Activated naive CD8-positive, alpha-beta T cell treated with anti-CD3 and anti-CD28 coated beads, Interleukin-2, amount 50 U/mL, for 24 hours (primary cell): ENCODE measurements around the gene CLDN16.

Experiments used
- ATAC-seq: fragments of 150-1000 bp; cut with Tn5 transposase; one replicate; pipeline ENCODE4 v1.10.0; 2021
- DNase-seq: peaks from one replicate; pipeline ENCODE4 v3.0.0; 2021
- H3K27ac Mint-ChIP-seq: one replicate; pipeline ENCODE4 v1.8.0; 2021; ENCODE audit warnings: mild to moderate bottlenecking, mixed read lengths
- H3K27me3 Mint-ChIP-seq: one replicate; pipeline ENCODE4 v1.8.0; 2021; ENCODE audit warnings: mixed read lengths
- H3K36me3 Mint-ChIP-seq: one replicate; pipeline ENCODE4 v1.8.0; 2021; ENCODE audit warnings: low read depth, mixed read lengths
- H3K4me1 Mint-ChIP-seq: one replicate; pipeline ENCODE4 v1.8.0; 2021; ENCODE audit warnings: mixed read lengths
- H3K4me3 Mint-ChIP-seq: one replicate; pipeline ENCODE4 v1.8.0; 2021; ENCODE audit warnings: mild to moderate bottlenecking, moderate library complexity, mixed read lengths
- H3K9me3 Mint-ChIP-seq: one replicate; pipeline ENCODE4 v1.8.0; 2021; ENCODE audit warnings: mixed read lengths

The CLDN16 gene

GRCh38 chr3:190399677-190400076 is 11.7 kb downstream of the CLDN16 start:
- ATAC-seq (no peak), DNase-seq (no peak)
- H3K36me3 Mint-ChIP-seq: no peaks in the 10 kb centered on the region
- H3K4me1 Mint-ChIP-seq: no peaks in the 10 kb centered on the region
- H3K4me3 Mint-ChIP-seq: no peak overlapping the region
- H3K27ac Mint-ChIP-seq: no peak overlapping the region
- H3K9me3 Mint-ChIP-seq: no peaks in the 10 kb centered on the region
- H3K27me3 Mint-ChIP-seq: no peaks in the 10 kb centered on the region

GRCh38 chr3:190401963-190402362 is 14.0 kb downstream of the CLDN16 start:
- Mint-ChIP-seq H3K4me1 (no peaks in the 10 kb centered on the region), H3K27ac (no peak overlapping the region), H3K4me3 (no peak overlapping the region), H3K27me3 (no peaks in the 10 kb centered on the region), H3K9me3 (no peaks in the 10 kb centered on the region), H3K36me3 (no peaks in the 10 kb centered on the region)
- DNase-seq (no peak), ATAC-seq (no peak)

- Mint-ChIP-seq H3K27ac (no peak overlapping the region), H3K36me3 (no peaks in the 10 kb centered on the region), H3K27me3 (no peaks in the 10 kb centered on the region), H3K4me1 (no peaks in the 10 kb centered on the region), H3K9me3 (no peaks in the 10 kb centered on the region), H3K4me3 (no peak overlapping the region)
- ATAC-seq (no peak), DNase-seq (no peak)
These were observed 16.8 kb downstream of the CLDN16 start for GRCh38 chr3:190404715-190405114.

GRCh38 chr3:190414297-190414696 is 26.3 kb downstream of the CLDN16 start:
- no peaks in the 10 kb centered on the region for H3K4me1 Mint-ChIP-seq
- no peak for DNase-seq
- peaks cover 2% of the 10 kb centered on the region for H3K36me3 Mint-ChIP-seq
- peaks cover 4% of the 10 kb centered on the region for H3K27me3 Mint-ChIP-seq
- ATAC-seq: no peak
- no peak overlapping the region for H3K4me3 Mint-ChIP-seq
- H3K9me3 Mint-ChIP-seq: peaks cover 10% of the 10 kb centered on the region
- H3K27ac Mint-ChIP-seq: no peak overlapping the region

- no peak for ATAC-seq
- no peaks in the 10 kb centered on the region for H3K36me3 Mint-ChIP-seq
- peaks cover 2% of the 10 kb centered on the region for H3K4me1 Mint-ChIP-seq
- DNase-seq: no peak
- no peaks in the 10 kb centered on the region for H3K27me3 Mint-ChIP-seq
- H3K4me3 Mint-ChIP-seq: no peak overlapping the region
- no peak overlapping the region for H3K27ac Mint-ChIP-seq
- H3K9me3 Mint-ChIP-seq: no peaks in the 10 kb centered on the region
These were observed 36.1 kb downstream of the CLDN16 start for GRCh38 chr3:190424108-190424477.

DNA sequence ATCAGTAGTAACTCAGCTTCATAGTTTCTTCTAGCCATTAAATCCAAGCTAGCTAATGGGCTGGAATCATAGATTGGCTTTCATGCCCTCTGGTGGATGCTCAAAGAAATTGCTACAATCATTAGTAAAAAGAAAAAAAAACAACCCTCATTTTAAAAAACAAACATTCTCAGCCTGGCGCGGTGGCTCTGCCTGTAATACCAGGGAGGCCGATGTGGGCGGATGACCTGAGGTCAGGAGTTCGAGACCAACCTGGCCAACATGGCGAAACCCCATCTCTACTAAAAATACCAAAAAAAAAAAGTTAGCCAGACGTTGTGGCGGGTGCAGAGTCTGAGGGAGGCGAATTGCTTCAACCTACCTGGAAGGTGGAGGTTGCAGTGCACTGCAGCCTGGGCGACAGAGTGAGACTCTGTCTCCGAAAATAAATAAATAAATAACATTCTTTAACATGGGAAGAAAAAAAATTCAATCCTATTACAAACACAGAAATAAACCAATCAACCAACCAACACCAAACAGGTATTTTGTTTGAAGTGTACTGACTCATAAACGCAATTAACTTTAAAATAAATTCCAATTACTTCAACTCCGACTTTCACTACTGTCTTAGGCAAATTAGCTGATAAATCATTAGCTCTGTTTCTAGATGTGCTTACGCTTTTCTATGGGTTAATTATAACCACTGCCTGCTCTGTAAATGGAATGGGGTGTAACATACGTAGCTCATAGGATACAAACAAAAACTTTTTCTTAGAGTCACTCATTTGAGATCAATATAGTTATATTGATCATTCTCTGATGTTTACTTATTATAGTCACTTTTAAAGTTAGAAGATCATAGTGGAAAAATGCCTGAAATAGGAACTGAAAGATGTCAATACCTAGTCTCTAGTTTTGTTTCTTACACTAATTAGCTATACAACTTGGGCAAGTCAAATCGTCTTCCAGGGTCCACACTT is 36.8 kb downstream of the CLDN16 start:
- ATAC-seq: peak; percentile 81
- H3K36me3 Mint-ChIP-seq: no peaks in the 10 kb centered on the region

DNA sequence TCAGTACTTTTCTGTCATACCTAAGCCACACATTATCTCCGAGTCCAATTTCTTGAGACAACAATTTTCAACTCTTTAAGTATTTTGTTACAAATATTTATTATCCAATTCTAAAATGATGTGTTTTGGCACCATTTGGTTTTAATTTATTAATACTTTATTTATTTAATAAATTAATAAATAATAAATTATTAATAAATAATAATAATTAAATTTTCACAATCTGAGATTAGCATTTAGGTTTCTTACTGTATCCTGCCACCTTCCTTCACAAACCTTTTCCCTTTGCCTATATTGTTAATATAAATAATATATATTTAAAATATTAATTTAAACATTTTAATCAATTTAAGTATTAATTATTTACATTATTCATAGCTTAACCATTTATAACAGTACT is 37.9 kb downstream of the CLDN16 start:
- no peak overlapping the region for H3K27ac Mint-ChIP-seq
- H3K27me3 Mint-ChIP-seq: no peaks in the 10 kb centered on the region
- H3K4me1 Mint-ChIP-seq: peaks cover 2% of the 10 kb centered on the region
- no peaks in the 10 kb centered on the region for H3K36me3 Mint-ChIP-seq
- ATAC-seq (no peak), DNase-seq (no peak)
- no peaks in the 10 kb centered on the region for H3K9me3 Mint-ChIP-seq
- H3K4me3 Mint-ChIP-seq: no peak overlapping the region

More for the DNA sequence above, 36.8 kb downstream of the CLDN16 start:
- Mint-ChIP-seq H3K9me3 (no peaks in the 10 kb centered on the region), H3K4me3 (peak overlapping the region; percentile 24), H3K27ac (no peak overlapping the region), H3K4me1 (peaks cover 2% of the 10 kb centered on the region), H3K27me3 (no peaks in the 10 kb centered on the region)
- peak; percentile 48 for DNase-seq

GRCh38 chr3:190426806-190427507 is 39.0 kb downstream of the CLDN16 start:
- no peak for ATAC-seq
- Mint-ChIP-seq H3K9me3 (no peaks in the 10 kb centered on the region), H3K36me3 (no peaks in the 10 kb centered on the region), H3K27me3 (no peaks in the 10 kb centered on the region), H3K4me1 (peaks cover 2% of the 10 kb centered on the region), H3K27ac (no peak overlapping the region), H3K4me3 (no peak overlapping the region)
- no peak for DNase-seq

- Mint-ChIP-seq H3K4me3 (no peak overlapping the region), H3K27me3 (peaks cover 8% of the 10 kb centered on the region), H3K27ac (no peak overlapping the region), H3K36me3 (no peaks in the 10 kb centered on the region), H3K9me3 (no peaks in the 10 kb centered on the region), H3K4me1 (no peaks in the 10 kb centered on the region)
- DNase-seq (no peak), ATAC-seq (no peak)
These were observed 41.7 kb downstream of the CLDN16 start for GRCh38 chr3:190429681-190430080.

DNA sequence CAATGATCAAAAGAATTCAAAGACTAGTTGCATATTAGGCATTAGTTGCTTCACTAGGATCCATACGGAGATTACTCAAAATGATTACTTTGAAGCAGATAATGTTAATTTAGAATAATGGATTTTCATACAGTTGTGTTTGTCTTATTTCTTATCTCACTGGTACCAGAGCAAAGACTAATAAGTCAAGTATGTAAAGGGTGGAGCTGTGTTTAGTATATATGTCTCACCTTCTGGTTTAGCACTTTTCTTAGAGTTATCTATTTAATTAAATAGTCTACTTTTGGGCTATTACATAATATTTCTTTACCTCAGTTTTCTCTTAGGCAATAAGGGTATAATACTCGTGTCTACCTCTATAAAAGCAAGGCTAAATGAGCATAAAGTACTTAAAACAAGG is 42.9 kb downstream of the CLDN16 start:
- Mint-ChIP-seq H3K4me1 (no peaks in the 10 kb centered on the region), H3K36me3 (no peaks in the 10 kb centered on the region), H3K9me3 (no peaks in the 10 kb centered on the region), H3K27ac (no peak overlapping the region), H3K27me3 (peaks cover 15% of the 10 kb centered on the region), H3K4me3 (no peak overlapping the region)
- ATAC-seq: no peak
- DNase-seq: no peak

GRCh38 chr3:190432216-190432615 is 44.3 kb downstream of the CLDN16 start:
- no peak for ATAC-seq
- Mint-ChIP-seq H3K27me3 (peaks cover 26% of the 10 kb centered on the region), H3K9me3 (no peaks in the 10 kb centered on the region), H3K36me3 (no peaks in the 10 kb centered on the region), H3K27ac (no peak overlapping the region), H3K4me1 (no peaks in the 10 kb centered on the region), H3K4me3 (no peak overlapping the region)
- no peak for DNase-seq

GRCh38 chr3:190433626-190434025 is 45.7 kb downstream of the CLDN16 start:
- ATAC-seq: no peak
- Mint-ChIP-seq H3K9me3 (no peaks in the 10 kb centered on the region), H3K4me3 (no peak overlapping the region), H3K36me3 (no peaks in the 10 kb centered on the region), H3K4me1 (no peaks in the 10 kb centered on the region), H3K27me3 (peaks cover 26% of the 10 kb centered on the region), H3K27ac (no peak overlapping the region)
- DNase-seq: no peak

DNA sequence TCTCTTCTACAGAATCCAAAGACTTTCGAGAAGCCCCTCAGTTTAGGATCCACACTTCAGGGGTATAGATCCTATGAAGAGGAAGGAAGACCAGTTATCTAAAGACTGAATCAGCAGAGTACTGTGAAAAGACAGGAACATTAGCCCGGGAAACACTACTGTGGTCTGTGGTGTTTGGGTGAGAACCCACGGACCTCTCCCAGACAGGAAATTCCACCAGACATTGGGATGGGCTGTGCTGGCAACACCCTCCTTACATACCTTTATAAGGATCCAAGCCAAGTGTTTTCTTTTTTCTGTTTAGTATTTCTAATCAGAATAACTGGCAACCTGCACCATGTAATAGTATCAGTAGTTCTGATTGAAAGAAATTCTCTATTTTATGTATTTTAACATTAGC is 47.7 kb downstream of the CLDN16 start:
- Mint-ChIP-seq H3K4me3 (no peak overlapping the region), H3K27me3 (peaks cover 29% of the 10 kb centered on the region), H3K4me1 (no peaks in the 10 kb centered on the region), H3K9me3 (no peaks in the 10 kb centered on the region), H3K27ac (no peak overlapping the region), H3K36me3 (no peaks in the 10 kb centered on the region)
- no peak for DNase-seq
- no peak for ATAC-seq

- no peak for DNase-seq
- no peak overlapping the region for H3K27ac Mint-ChIP-seq
- no peak for ATAC-seq
- peaks cover 29% of the 10 kb centered on the region for H3K27me3 Mint-ChIP-seq
- H3K36me3 Mint-ChIP-seq: no peaks in the 10 kb centered on the region
- no peak overlapping the region for H3K4me3 Mint-ChIP-seq
- no peaks in the 10 kb centered on the region for H3K4me1 Mint-ChIP-seq
- no peaks in the 10 kb centered on the region for H3K9me3 Mint-ChIP-seq
These were observed 48.4 kb downstream of the CLDN16 start for GRCh38 chr3:190436331-190436730.

GRCh38 chr3:190442240-190442639 is 54.3 kb downstream of the CLDN16 start:
- DNase-seq: no peak
- Mint-ChIP-seq H3K9me3 (no peaks in the 10 kb centered on the region), H3K27ac (no peak overlapping the region), H3K4me3 (no peak overlapping the region), H3K27me3 (peaks cover 3% of the 10 kb centered on the region), H3K4me1 (peaks cover 7% of the 10 kb centered on the region), H3K36me3 (no peaks in the 10 kb centered on the region)
- ATAC-seq: no peak
